DND-41 (cell line): ENCODE results near the gene RASL12.

Experiments
- ATAC-seq: fragments of 200-7000 bp; cut with Tn5 transposase; 3 replicates; pipeline ENCODE4 v1.9.1; 2021; ENCODE audit warnings: low read depth; ENCODE audit not compliant: insufficient read depth
- DNase-seq: peaks from one replicate; pipeline ENCODE4 v3.0.0-alpha.2; 2020
- H2AFZ ChIP-seq: 2 replicates; pipeline ENCODE4 v1.6.0; 2012; ENCODE audit warnings: low read depth, low read length
- H3K27ac ChIP-seq: 2 replicates; pipeline ENCODE4 v1.5.1; 2012; ENCODE audit warnings: low read length, inconsistent platforms
- H3K27me3 ChIP-seq: fragments of 200-600 bp; sonication (generic); 2 replicates; pipeline ENCODE4 v1.6.0; 2012; ENCODE audit warnings: low read length, mild to moderate bottlenecking, inconsistent platforms; ENCODE audit not compliant: insufficient read depth, poor library complexity
- H3K36me3 ChIP-seq: 2 replicates; pipeline ENCODE4 v1.5.1; 2012; ENCODE audit warnings: low read length, inconsistent platforms; ENCODE audit not compliant: insufficient read depth
- H3K4me1 ChIP-seq: 2 replicates; pipeline ENCODE4 v1.5.1; 2012; ENCODE audit warnings: mild to moderate bottlenecking, low read length; ENCODE audit not compliant: insufficient read depth
- H3K4me2 ChIP-seq: 2 replicates; pipeline ENCODE4 v1.6.0; 2012; ENCODE audit warnings: mild to moderate bottlenecking, moderate library complexity, low read length, inconsistent platforms; ENCODE audit not compliant: insufficient read depth
- H3K4me3 ChIP-seq, 2 experiments: fragments of 200-600 bp in 1 of 2; shearing (Covaris generic) in 1 of 2; 2 replicates each; pipeline ENCODE4 v1.5.1; 2012 to 2016; ENCODE audit warnings: inconsistent platforms in 2 of 2, low read length in 2 of 2, mild to moderate bottlenecking in 2 of 2, low read depth in 1 of 2, moderate library complexity in 1 of 2
- H3K79me2 ChIP-seq: 2 replicates; pipeline ENCODE4 v1.6.0; 2012; ENCODE audit warnings: low read length, inconsistent platforms; ENCODE audit not compliant: insufficient read depth
- H3K9ac ChIP-seq: 2 replicates; pipeline ENCODE4 v1.6.0; 2012; ENCODE audit warnings: low read depth, mild to moderate bottlenecking, inconsistent platforms, low read length, moderate library complexity
- H3K9me3 ChIP-seq: 2 replicates; pipeline ENCODE4 v1.5.1; 2012; ENCODE audit warnings: low read length, moderate library complexity, mild to moderate bottlenecking, inconsistent platforms; ENCODE audit not compliant: insufficient read depth, severe bottlenecking
- H4K20me1 ChIP-seq: 2 replicates; pipeline ENCODE4 v1.6.0; 2012; ENCODE audit warnings: low read length; ENCODE audit not compliant: insufficient read depth
- CTCF ChIP-seq: IDR thresholded peaks from 2 replicates; pipeline ENCODE4 v1.5.1; 2012; ENCODE audit warnings: borderline replicate concordance, low read length, moderate library complexity, mild to moderate bottlenecking; ENCODE audit not compliant: poor library complexity, severe bottlenecking; ENCODE audit errors: extremely low read depth
- EZH2 ChIP-seq: IDR thresholded peaks from 3 replicates; pipeline ENCODE4 v1.6.1; 2012; ENCODE audit warnings: borderline replicate concordance, low read depth, mild to moderate bottlenecking, moderate library complexity, low read length, inconsistent platforms; ENCODE audit not compliant: severe bottlenecking

Gene RASL12

GRCh38 chr15:65029736-65030208 lies 38.0 kb downstream of the RASL12 start:
- no peak overlapping the region for H3K27ac ChIP-seq
- H3K4me3 ChIP-seq = peak overlapping the region in 1 of 2 experiments; percentile 97; a peak in 2 of 4 replicates
- H2AFZ ChIP-seq = peak overlapping the region; percentile 51
- no peak for DNase-seq
- no peaks in the 10 kb centered on the region for H3K9me3 ChIP-seq
- H4K20me1 ChIP-seq = no peaks in the 10 kb centered on the region
- ATAC-seq = peak; percentile 22; the same call in 2 of the 3 replicates
- H3K9ac ChIP-seq = peak overlapping the region; percentile 88; the same call in 1 of the 2 replicates
- H3K36me3 ChIP-seq = peaks cover 14% of the 10 kb centered on the region
- H3K27me3 ChIP-seq = no peaks in the 10 kb centered on the region
- TF ChIP-seq CTCF = no peak
- TF ChIP-seq EZH2 = no peak
- peaks cover 13% of the 10 kb centered on the region for H3K79me2 ChIP-seq
- peak overlapping the region; percentile 93 for H3K4me2 ChIP-seq
- H3K4me1 ChIP-seq = peaks cover 18% of the 10 kb centered on the region

- Histone ChIP-seq H3K4me1 (peaks cover 18% of the 10 kb centered on the region), H3K27ac (peak within 1 kb of the TSS; percentile 63), H3K4me2 (peak within 1 kb of the TSS; percentile 93), H3K36me3 (peaks cover 14% of the 10 kb centered on the region), H3K4me3 (peak within 1 kb of the TSS; percentile 95 to 97), H3K79me2 (peaks cover 13% of the 10 kb centered on the region), H3K27me3 (no peaks in the 10 kb centered on the region), H4K20me1 (no peaks in the 10 kb centered on the region), H3K9me3 (no peaks in the 10 kb centered on the region), H2AFZ (peak within 1 kb of the TSS; percentile 91), H3K9ac (peak within 1 kb of the TSS; percentile 88)
- ATAC-seq (peak; percentile 96), DNase-seq (peak; percentile 91)
- TF ChIP-seq EZH2 = no peak
- TF ChIP-seq CTCF = peak; percentile 17
Measured at GRCh38 chr15:65028921-65029735, 38.7 kb downstream of the RASL12 start, which contains the start of gene MTFMT. MTFMT (minus strand) TSS chr15:65029639; CDS start chr15:65029613, 26 bp downstream.

GRCh38 chr15:65028338-65028737 lies 39.5 kb downstream of the RASL12 start:
- peak overlapping the region; percentile 93 for H3K4me2 ChIP-seq
- no peak overlapping the region for H3K27ac ChIP-seq
- no peaks in the 10 kb centered on the region for H3K9me3 ChIP-seq
- peak overlapping the region; percentile 95 to 97 for H3K4me3 ChIP-seq
- ATAC-seq (peak; percentile 30; the same call in 1 of the 3 replicates), DNase-seq (peak; percentile 20)
- peaks cover 19% of the 10 kb centered on the region for H3K36me3 ChIP-seq
- peak overlapping the region; percentile 88 for H3K9ac ChIP-seq
- TF ChIP-seq EZH2 (no peak), CTCF (no peak)
- H3K4me1 ChIP-seq = peaks cover 18% of the 10 kb centered on the region
- no peaks in the 10 kb centered on the region for H4K20me1 ChIP-seq
- H2AFZ ChIP-seq = no peak overlapping the region
- peaks cover 13% of the 10 kb centered on the region for H3K79me2 ChIP-seq
- no peaks in the 10 kb centered on the region for H3K27me3 ChIP-seq
